Suprapubic skin (tissue), 4 donors: ENCODE measurements around the gene CHIC2.

Experiments used
- EP300 ChIP-seq: sonication (generic); formaldehyde crosslinking; IDR thresholded peaks from one replicate; pipeline ENCODE4 v1.6.1; 2017; ENCODE audit warnings: antibody characterized with exemption
- POLR2A ChIP-seq, 2 donors: fragments of 450-650 bp; IDR thresholded peaks; one replicate each; pipeline ENCODE4 v1.6.1; 2017; ENCODE audit warnings: antibody characterized with exemption in 2 of 2, mild to moderate bottlenecking in 2 of 2, moderate library complexity in 2 of 2
- POLR2AphosphoS5 ChIP-seq, 3 donors: sonication (generic); formaldehyde crosslinking; IDR thresholded peaks; one replicate each; pipeline ENCODE4 v1.6.1; 2017; ENCODE audit warnings: antibody characterized with exemption in 3 of 3
- TF ChIP-seq, protein P1 (sequence below), 2 donors: fragments of 200-600 bp in 1 of 2; fragments of 450-650 bp in 1 of 2; sonication (generic) in 1 of 2; IDR thresholded peaks; one replicate each; pipeline ENCODE4 v1.5.1; 2016 to 2019; ENCODE audit warnings: antibody characterized with exemption in 2 of 2, mild to moderate bottlenecking in 1 of 2, moderate library complexity in 1 of 2

DNA sequence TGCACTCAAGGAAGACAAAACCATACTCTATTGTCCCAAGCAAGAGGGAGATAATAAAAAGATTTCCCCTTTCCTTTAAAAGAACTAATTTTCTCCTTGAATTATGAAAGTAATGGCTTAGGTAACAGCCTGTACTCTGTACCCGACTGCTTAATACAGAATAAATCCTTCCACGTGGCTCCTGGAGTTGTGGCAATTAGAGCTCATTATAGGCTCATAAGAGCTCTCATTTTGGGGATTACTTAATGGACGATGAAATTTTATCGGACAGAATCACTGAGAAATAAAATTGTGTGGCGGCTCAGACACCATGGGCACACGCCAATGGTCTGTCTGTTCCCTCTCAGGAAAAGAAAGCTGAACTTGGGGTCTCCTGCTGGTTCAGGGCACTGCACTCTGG lies 32.7 kb upstream of the CHIC2 start:
- TF ChIP-seq, protein P1, sequence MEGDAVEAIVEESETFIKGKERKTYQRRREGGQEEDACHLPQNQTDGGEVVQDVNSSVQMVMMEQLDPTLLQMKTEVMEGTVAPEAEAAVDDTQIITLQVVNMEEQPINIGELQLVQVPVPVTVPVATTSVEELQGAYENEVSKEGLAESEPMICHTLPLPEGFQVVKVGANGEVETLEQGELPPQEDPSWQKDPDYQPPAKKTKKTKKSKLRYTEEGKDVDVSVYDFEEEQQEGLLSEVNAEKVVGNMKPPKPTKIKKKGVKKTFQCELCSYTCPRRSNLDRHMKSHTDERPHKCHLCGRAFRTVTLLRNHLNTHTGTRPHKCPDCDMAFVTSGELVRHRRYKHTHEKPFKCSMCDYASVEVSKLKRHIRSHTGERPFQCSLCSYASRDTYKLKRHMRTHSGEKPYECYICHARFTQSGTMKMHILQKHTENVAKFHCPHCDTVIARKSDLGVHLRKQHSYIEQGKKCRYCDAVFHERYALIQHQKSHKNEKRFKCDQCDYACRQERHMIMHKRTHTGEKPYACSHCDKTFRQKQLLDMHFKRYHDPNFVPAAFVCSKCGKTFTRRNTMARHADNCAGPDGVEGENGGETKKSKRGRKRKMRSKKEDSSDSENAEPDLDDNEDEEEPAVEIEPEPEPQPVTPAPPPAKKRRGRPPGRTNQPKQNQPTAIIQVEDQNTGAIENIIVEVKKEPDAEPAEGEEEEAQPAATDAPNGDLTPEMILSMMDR (IDR thresholded peaks at IDR 0.05) = no peak
- TF ChIP-seq POLR2AphosphoS5 (IDR thresholded peaks at IDR 0.05) = no peak
- TF ChIP-seq EP300 = no peak
- no peak for TF ChIP-seq POLR2A (IDR thresholded peaks at IDR 0.05)
